Activated CD8-positive, alpha-beta T cell treated with anti-CD3 and anti-CD28 coated beads for 36 hours (primary cell): ENCODE measurements around the gene PRKCB. TPM values are rescaled to one million over a fixed set of nuclear protein-coding genes. Genes with fewer than 3 reads are reported as not detected.

ENCODE experiments used
- ATAC-seq: fragments of 200-7000 bp; cut with Tn5 transposase; one replicate; pipeline ENCODE4 v1.10.0; 2021; ENCODE audit warnings: mild to moderate bottlenecking, moderate library complexity
- CTCF ChIA-PET: fragments of 350-600 bp; sonication (Branson Sonifier 250); formaldehyde crosslinking; loops from one replicate; lab custom pipeline; 2021; ENCODE audit warnings: antibody characterized with exemption; lab: Charles Lee
- POLR2A ChIA-PET: fragments of 350-600 bp; sonication (Branson Sonifier 250); formaldehyde crosslinking; loops from one replicate; lab custom pipeline; 2021; ENCODE audit warnings: antibody characterized with exemption; lab: Charles Lee
- DNase-seq: peaks from one replicate; pipeline ENCODE4 v3.0.0-alpha.2; 2020
- H3K27ac Mint-ChIP-seq: one replicate; pipeline ENCODE4 v1.8.0; 2021; ENCODE audit warnings: mild to moderate bottlenecking, mixed read lengths
- H3K27me3 Mint-ChIP-seq: one replicate; pipeline ENCODE4 v1.8.0; 2021; ENCODE audit warnings: mixed read lengths
- H3K36me3 Mint-ChIP-seq: one replicate; pipeline ENCODE4 v1.8.0; 2021; ENCODE audit warnings: low read depth, mixed read lengths
- H3K4me1 Mint-ChIP-seq: one replicate; pipeline ENCODE4 v1.8.0; 2021; ENCODE audit warnings: low read depth, mixed read lengths
- H3K4me3 Mint-ChIP-seq: one replicate; pipeline ENCODE4 v1.8.0; 2021; ENCODE audit warnings: mild to moderate bottlenecking, moderate library complexity, mixed read lengths
- H3K9me3 Mint-ChIP-seq: one replicate; pipeline ENCODE4 v1.8.0; 2021; ENCODE audit warnings: mixed read lengths
- CTCF ChIP-seq: fragments of 200-600 bp; IDR thresholded peaks from one replicate; pipeline ENCODE4 v1.8.0; 2022; ENCODE audit warnings: antibody characterized with exemption, mild to moderate bottlenecking
- intact Hi-C: fragments of 100-400 bp; cut with micrococcal nuclease; formaldehyde crosslinking; loops from one replicate; pipeline ENCODE4 v1.10.0; 2022
- total RNA-seq, 2 experiments: library from RNA; stranded (reverse); gene quantifications; one replicate each; pipeline ENCODE4 v1.2.3, GENCODE V29; 2021

PRKCB gene
- total RNA-seq, 2 experiments from 2014 or later: 101 to 105 TPM

- no peaks in the 10 kb centered on the region for H3K9me3 Mint-ChIP-seq
- H3K36me3 Mint-ChIP-seq: peaks cover 3% of the 10 kb centered on the region
- intact Hi-C loops: no loop called here
- H3K4me3 Mint-ChIP-seq: no peak overlapping the region
- DNase-seq: no peak
- ATAC-seq: no peak
- POLR2A ChIA-PET: interaction anchor here (1.5 to 3.0 kb wide), 2 partner anchors 9 to 14 kb away, joined by 5 to 8 read pairs; no protein-coding TSS in a partner anchor
- TF ChIP-seq CTCF: no peak
- peaks cover 69% of the 10 kb centered on the region for H3K4me1 Mint-ChIP-seq
- CTCF ChIA-PET: interaction anchor here (2.1 kb wide), 1 partner anchor 14 kb away, joined by 5 read pairs; no protein-coding TSS in a partner anchor
- no peaks in the 10 kb centered on the region for H3K27me3 Mint-ChIP-seq
- peak overlapping the region; percentile 53 for H3K27ac Mint-ChIP-seq
Measured at GRCh38 chr16:23945243-23945642, 109.5 kb downstream of the PRKCB start.

DNA sequence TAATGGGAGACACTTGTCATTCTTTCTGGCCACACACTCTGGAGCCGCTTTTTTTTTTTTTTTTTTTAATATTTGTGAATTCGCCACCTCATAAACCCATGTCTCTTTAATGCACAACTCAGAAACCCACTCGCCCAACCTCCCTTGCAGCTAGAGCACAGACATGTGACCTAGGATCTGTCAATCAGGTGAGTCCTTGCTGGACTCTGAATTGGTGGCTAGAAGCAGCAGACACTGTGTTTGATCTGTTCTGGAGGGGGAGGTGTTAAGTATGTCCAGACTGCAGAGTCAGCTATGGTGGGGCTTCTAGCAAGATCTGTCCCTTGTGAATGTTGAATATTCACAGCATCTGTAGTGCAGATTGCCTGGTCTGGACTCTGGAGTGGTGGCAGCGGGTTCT, 112.1 kb downstream of the PRKCB start:
- DNase-seq (no peak), ATAC-seq (no peak)
- CTCF ChIA-PET: interaction anchor here (0.9 to 1.7 kb wide), 2 partner anchors 18 to 62 kb away, joined by 5 to 7 read pairs; no protein-coding TSS in a partner anchor
- Mint-ChIP-seq H3K4me3 (no peak overlapping the region), H3K27me3 (no peaks in the 10 kb centered on the region), H3K27ac (peak overlapping the region; percentile 79), H3K36me3 (peaks cover 10% of the 10 kb centered on the region), H3K4me1 (peaks cover 85% of the 10 kb centered on the region), H3K9me3 (no peaks in the 10 kb centered on the region)
- intact Hi-C loops: no loop called here
- POLR2A ChIA-PET: interaction anchor here (3.0 kb wide), 1 partner anchor 11 kb away, joined by 8 read pairs; no protein-coding TSS in a partner anchor
- no peak for TF ChIP-seq CTCF

GRCh38 chr16:23948949-23949411, 113.2 kb downstream of the PRKCB start:
- CTCF ChIA-PET: interaction anchor here (1.1 to 2.0 kb wide), 6 partner anchors 10 to 146 kb away, joined by 4 to 6 read pairs (median 4); no protein-coding TSS in a partner anchor
- POLR2A ChIA-PET: interaction anchor here (0.6 to 2.5 kb wide), 6 partner anchors 11 to 106 kb away, joined by 3 to 23 read pairs (median 3); no protein-coding TSS in a partner anchor

GRCh38 chr16:23949630-23950290, 114.0 kb downstream of the PRKCB start:
- H3K4me1 Mint-ChIP-seq: peaks cover 86% of the 10 kb centered on the region
- intact Hi-C loops: loop anchor here (5.0 to 10.0 kb wide), 2 partner anchors 55 to 107 kb away; no protein-coding TSS in a partner anchor

More at GRCh38 chr16:23948949-23949411, 113.2 kb downstream of the PRKCB start:
- H3K27me3 Mint-ChIP-seq: no peaks in the 10 kb centered on the region
- DNase-seq (peak; percentile 86), ATAC-seq (peak; percentile 35)
- H3K36me3 Mint-ChIP-seq: peaks cover 19% of the 10 kb centered on the region
- no peak for TF ChIP-seq CTCF
- intact Hi-C loops: no loop called here
- peaks cover 3% of the 10 kb centered on the region for H3K9me3 Mint-ChIP-seq
- peak overlapping the region; percentile 42 for H3K4me3 Mint-ChIP-seq
- peaks cover 85% of the 10 kb centered on the region for H3K4me1 Mint-ChIP-seq
- peak overlapping the region; percentile 92 for H3K27ac Mint-ChIP-seq

More at GRCh38 chr16:23949630-23950290, 114.0 kb downstream of the PRKCB start:
- ChIA-PET POLR2A (interaction anchor here (0.6 to 2.5 kb wide), 7 partner anchors 10 to 107 kb away, joined by 3 to 23 read pairs (median 3); no protein-coding TSS in a partner anchor), CTCF (interaction anchor here (1.1 to 2.0 kb wide), 5 partner anchors 10 to 146 kb away, joined by 4 to 6 read pairs (median 4); no protein-coding TSS in a partner anchor)
- no peak for TF ChIP-seq CTCF
- DNase-seq: peak; percentile 89
- Mint-ChIP-seq H3K4me3 (peak overlapping the region; percentile 44), H3K9me3 (peaks cover 3% of the 10 kb centered on the region), H3K27ac (peak overlapping the region; percentile 92), H3K27me3 (no peaks in the 10 kb centered on the region), H3K36me3 (peaks cover 24% of the 10 kb centered on the region)
- peak; percentile 28 for ATAC-seq
